Thyroid gland (tissue), 4 donors: ENCODE data around the gene ADAMTS7.

Experiments
- CTCF ChIP-seq, 6 experiments: fragments of 200-600 bp in 3 of 6; fragments of 450-650 bp in 3 of 6; sonication (generic) in 3 of 6; IDR thresholded peaks; one replicate each; pipeline ENCODE4 v1.5.1; 2016 to 2019; ENCODE audit warnings: antibody characterized with exemption in 6 of 6, mild to moderate bottlenecking in 2 of 6, inconsistent platforms in 1 of 6, moderate library complexity in 1 of 6
- POLR2A ChIP-seq, 2 donors: fragments of 450-650 bp; IDR thresholded peaks; one replicate each; pipeline ENCODE4 v1.6.1; 2017; ENCODE audit warnings: antibody characterized with exemption in 2 of 2, mild to moderate bottlenecking in 2 of 2, moderate library complexity in 1 of 2

GRCh38 chr15:78715434-78715833 lies 95.8 kb downstream of the ADAMTS7 start:
- TF ChIP-seq CTCF (IDR thresholded peaks at IDR 0.05) (no peak), POLR2A (IDR thresholded peaks at IDR 0.05) (no peak)
